ENCODE results near the gene DPP10.

DPP10 gene

DNA sequence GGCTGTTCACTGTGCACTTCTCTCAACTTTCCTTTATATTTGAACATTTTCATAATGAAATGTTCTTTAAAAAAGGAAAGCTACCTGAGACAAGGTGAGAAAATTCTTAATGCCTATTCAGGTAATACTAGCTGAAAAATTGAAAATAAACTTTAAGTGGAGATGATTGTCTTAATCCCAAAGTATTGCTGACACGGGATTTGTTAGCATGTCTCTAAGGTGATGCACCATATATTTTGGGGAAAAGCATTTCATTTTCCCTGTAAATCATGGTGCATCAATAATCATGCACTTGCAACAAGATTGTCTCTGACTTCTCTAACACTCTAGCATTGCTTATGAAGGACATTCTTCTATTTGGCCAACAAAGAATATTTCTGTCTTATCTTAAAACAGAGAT lies 848.0 kb downstream of the DPP10 start:
- TF ChIP-seq ZFX (IDR thresholded peaks at IDR 0.05; ENCODE audit: borderline replicate concordance), result no peak
- TF ChIP-seq, protein P1, sequence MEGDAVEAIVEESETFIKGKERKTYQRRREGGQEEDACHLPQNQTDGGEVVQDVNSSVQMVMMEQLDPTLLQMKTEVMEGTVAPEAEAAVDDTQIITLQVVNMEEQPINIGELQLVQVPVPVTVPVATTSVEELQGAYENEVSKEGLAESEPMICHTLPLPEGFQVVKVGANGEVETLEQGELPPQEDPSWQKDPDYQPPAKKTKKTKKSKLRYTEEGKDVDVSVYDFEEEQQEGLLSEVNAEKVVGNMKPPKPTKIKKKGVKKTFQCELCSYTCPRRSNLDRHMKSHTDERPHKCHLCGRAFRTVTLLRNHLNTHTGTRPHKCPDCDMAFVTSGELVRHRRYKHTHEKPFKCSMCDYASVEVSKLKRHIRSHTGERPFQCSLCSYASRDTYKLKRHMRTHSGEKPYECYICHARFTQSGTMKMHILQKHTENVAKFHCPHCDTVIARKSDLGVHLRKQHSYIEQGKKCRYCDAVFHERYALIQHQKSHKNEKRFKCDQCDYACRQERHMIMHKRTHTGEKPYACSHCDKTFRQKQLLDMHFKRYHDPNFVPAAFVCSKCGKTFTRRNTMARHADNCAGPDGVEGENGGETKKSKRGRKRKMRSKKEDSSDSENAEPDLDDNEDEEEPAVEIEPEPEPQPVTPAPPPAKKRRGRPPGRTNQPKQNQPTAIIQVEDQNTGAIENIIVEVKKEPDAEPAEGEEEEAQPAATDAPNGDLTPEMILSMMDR (IDR thresholded peaks at IDR 0.05), result no peak
- H3K27ac ChIP-seq, result no peak overlapping the region

DNA sequence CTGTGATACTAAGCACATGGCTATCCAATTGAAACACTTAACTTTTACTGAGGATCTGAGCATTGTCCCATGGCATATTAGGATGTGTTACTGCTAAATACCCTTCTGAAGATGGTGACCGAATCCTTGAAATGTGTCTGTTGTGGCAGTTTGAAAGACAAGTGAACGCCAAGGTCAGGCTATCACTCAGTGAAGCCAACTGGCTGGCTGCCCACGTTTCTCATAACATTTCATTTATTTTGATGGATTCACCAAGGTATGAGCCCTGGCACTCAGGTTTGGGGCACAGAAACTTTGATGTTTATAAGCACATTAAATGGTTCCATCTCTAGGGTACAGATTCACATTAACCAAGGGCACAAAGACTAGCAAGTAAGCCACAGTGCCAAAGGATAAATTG lies 850.3 kb downstream of the DPP10 start:
- TF ChIP-seq ZFX (IDR thresholded peaks at IDR 0.05; ENCODE audit: borderline replicate concordance), result no peak
- TF ChIP-seq, protein P1 (IDR thresholded peaks at IDR 0.05), result no peak
- no peak overlapping the region for H3K27ac ChIP-seq

DNA sequence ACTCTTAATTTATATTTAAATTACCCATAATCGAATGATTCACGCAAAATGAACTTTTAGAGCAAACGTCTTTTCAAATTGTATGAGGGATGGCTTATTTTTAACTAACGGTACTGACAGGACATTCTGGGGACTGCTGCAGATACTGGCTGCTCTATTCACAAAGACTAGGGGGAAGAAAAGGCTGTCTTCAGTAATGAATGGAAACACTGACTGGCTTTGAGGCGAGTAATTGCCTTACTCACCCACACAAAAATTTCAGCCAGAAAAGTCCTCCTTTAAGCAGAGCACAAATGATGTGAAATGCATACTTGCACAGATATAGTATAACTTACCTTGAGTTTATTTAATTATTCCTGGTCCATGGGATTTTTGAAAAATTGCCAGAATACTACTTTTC lies 852.6 kb downstream of the DPP10 start:
- TF ChIP-seq, protein P1 (IDR thresholded peaks at IDR 0.05), result no peak
- no peak for TF ChIP-seq ZFX (IDR thresholded peaks at IDR 0.05; ENCODE audit: borderline replicate concordance)
- no peak overlapping the region for H3K27ac ChIP-seq

DNA sequence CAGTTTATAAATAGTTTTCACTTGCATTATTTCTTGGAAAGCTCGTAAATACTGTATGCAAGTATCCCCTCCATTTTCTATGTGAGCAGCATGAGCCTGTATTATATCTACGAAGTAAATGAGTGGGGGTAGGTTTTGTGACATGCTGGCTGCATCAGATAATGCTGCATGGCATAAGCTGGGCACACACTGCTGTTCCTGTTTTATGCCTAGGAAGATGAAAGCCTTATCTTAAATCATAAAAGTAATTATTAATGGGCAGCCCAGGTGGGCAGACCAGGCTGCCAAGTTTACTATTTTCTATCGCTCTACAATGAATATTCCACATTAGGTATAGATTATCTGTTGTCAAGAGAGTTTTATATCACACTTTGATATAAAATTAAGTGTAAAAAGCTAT lies 854.6 kb downstream of the DPP10 start:
- TF ChIP-seq, protein P1 (IDR thresholded peaks at IDR 0.05), result no peak
- TF ChIP-seq ZFX (IDR thresholded peaks at IDR 0.05; ENCODE audit: borderline replicate concordance), result no peak
- no peak overlapping the region for H3K27ac ChIP-seq

DNA sequence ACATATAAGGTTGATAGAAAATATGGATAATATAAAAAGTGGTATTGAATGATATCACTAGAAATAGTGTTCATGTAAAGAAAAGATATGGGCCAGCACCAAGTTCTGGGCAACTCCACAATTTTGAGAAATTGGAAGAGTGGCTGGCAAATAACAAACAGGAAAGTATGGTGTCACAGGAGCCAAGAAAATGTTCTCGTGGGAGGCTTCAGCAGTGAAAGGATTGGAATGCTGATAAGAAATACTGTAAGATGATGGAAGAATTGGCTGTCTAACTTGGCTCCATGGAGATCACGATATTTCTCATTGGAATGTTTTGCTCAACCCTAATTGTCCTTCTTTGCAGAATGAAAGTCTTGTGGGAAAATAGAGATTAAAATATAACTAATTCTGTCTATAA lies 856.8 kb downstream of the DPP10 start:
- no peak for TF ChIP-seq ZFX (IDR thresholded peaks at IDR 0.05; ENCODE audit: borderline replicate concordance)
- TF ChIP-seq, protein P1 (IDR thresholded peaks at IDR 0.05), result no peak
- no peak overlapping the region for H3K27ac ChIP-seq

DNA sequence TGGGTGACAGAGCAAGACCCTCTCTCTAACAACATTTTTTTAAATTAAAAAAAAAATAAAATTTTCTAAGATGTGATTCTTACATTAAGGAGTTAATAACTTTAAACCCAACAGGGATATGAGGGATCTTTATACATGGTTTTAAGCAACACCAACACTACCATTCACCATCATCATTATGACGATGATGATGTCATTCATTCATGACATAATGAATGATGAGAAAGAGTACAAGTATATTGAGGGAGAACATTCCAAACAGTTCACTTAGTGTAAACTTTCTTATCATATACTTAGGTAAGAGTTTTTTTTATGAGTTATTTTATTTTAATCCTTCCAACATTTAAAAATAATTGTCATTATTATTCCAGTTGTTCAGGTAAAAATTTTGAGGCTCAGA lies 863.3 kb downstream of the DPP10 start:
- TF ChIP-seq ZFX (IDR thresholded peaks at IDR 0.05; ENCODE audit: borderline replicate concordance), result no peak
- TF ChIP-seq, protein P1 (IDR thresholded peaks at IDR 0.05), result no peak
- H3K27ac ChIP-seq, result no peak overlapping the region

DNA sequence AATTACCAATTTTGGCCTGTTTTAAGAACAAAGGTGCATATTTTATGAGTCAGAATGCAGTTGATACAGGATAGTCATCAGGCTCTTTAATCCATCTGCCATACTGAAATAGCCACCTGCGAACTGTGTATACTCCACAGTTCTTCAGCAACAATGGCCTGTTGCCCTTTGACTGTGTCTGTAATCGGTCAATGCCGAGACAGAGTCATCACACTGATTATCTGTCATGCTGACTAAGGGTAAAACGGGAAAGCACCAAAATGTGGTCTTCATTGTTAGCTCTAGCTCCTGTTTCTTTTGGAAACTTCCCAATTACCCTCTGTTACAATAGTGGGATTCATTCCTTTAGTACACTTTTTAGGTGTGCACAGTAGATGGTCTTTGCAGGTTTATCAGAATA lies 871.7 kb downstream of the DPP10 start:
- TF ChIP-seq ZFX (IDR thresholded peaks at IDR 0.05; ENCODE audit: borderline replicate concordance), result no peak
- TF ChIP-seq, protein P1 (IDR thresholded peaks at IDR 0.05), result no peak
- no peak overlapping the region for H3K27ac ChIP-seq

All from 22Rv1 (cell line).